Stimulated activated CD4-positive, alpha-beta T cell treated with anti-CD3 and anti-CD28 coated beads, TNF-alpha, amount 100 ng/mL, for 1 hour (primary cell): ENCODE results near the gene LTV1.
"Not testable (repeated sequence)": the region's sequence is repeated elsewhere in the genome, so short reads cannot be mapped to it uniquely, and the experiment has no call there.

ENCODE experiments used
- DNase-seq, 3 donors: peaks; one replicate each; pipeline ENCODE4 v3.0.0-alpha.2; 2020; ENCODE audit warnings: low read depth in 3 of 3, low spot score in 1 of 3

LTV1 gene

GRCh38 chr6:143842902-143843676 lies at the start of gene LTV1:
LTV1 (plus strand) TSS chr6:143843338; CDS start chr6:143843478, 140 bp downstream.
- peak; percentile 77 to 83 (median 83) for DNase-seq

- DNase-seq = not testable (repeated sequence)
Observed at GRCh38 chr6:143796551-143796950, 46.6 kb upstream of the LTV1 start.

DNA sequence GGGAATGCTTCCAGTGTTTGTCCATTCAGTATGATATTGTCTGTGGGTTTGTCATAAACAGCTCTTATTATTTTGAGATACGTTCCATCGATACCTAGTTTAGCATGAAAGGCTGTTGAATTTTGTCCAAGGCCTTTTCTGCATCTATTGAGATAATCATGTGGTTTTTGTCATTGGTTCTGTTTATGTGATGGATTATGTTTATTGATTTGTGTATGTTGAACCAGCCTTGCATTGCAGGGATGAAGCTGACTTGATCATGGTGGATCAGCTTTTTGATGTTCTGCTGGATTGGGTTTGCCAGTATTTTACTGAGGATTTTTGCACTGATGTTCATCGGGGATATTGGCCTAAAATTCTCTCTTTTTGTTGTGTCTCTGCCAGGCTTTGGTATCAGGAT lies 44.7 kb upstream of the LTV1 start:
- not testable (repeated sequence) for DNase-seq

DNA sequence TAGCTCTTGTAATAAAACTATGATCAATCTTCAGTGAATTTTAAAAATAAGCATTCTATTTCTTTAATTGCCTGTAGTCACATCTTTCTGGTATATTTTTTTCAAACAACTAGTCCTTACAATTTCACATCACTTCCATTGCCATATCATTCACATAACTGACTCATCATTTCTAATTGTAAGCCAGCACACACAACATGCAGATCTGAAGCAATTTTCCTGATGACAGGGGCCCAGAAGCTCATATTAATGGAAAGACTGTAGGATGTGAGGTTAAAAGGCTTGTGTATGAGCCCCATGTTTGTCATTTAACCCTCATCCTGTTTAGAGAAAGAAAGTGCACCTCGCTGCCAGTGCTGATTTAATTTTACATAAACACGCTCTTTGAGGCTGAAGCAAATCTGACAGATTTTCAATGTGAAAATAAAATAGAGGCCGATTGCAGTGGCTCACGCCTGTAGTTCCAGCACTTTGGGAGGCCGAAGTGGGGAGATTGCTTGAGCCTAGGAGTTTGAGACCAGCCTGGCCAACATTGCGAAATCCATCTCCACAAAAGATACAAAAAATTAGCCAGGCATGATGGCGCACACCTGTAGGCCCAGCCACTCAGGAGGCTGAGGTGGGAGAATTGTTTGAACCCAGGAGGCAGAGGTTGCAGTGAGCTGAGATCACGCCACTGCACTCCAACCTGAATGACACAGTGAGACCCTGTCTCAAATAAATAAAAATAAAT lies 40.1 kb upstream of the LTV1 start:
- DNase-seq = no peak

GRCh38 chr6:143803769-143804568 lies 39.2 kb upstream of the LTV1 start:
- DNase-seq = no peak

GRCh38 chr6:143804835-143805239 lies 38.3 kb upstream of the LTV1 start:
- no peak for DNase-seq

DNA sequence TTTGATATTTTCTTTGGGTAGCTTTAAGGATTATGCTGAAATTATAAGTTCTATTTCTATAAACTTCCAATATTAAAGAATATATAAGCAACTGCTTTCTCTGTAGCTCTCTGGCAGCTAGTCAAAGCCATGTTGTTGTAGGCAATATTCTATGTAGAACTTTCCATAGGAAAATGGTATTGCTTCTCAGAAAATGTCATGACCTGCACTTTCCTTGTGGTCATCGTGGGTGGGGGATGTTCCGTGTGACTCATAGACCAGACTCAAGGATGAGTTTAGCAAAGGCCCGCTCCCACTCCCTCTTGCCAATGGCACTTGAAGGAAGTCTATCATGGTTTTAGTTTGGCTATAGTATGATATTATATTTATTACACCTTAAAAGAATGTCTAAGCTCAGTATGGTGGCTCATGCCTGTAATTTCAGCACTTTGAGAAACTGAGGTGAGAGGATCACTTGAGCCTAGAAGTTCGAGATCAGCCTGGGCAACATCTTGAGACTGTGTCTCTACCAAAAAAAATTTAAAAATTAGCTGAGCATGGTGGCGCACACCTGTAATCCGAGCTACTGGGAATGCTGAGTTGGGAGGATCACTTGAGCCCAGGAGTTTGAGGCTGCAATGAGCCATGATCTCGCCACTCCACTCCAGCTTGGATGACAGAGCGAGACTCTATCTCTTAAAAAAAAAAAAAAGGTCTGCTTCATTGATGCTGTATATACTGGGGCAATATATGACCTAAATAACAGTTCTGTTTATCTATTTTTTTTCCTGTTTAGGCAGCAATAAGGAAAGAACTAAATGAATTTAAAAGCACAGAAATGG lies 36.6 kb upstream of the LTV1 start:
- DNase-seq = peak in 1 of 3 donors; percentile 61

GRCh38 chr6:143807103-143807772 lies 35.9 kb upstream of the LTV1 start:
- DNase-seq = no peak

DNA sequence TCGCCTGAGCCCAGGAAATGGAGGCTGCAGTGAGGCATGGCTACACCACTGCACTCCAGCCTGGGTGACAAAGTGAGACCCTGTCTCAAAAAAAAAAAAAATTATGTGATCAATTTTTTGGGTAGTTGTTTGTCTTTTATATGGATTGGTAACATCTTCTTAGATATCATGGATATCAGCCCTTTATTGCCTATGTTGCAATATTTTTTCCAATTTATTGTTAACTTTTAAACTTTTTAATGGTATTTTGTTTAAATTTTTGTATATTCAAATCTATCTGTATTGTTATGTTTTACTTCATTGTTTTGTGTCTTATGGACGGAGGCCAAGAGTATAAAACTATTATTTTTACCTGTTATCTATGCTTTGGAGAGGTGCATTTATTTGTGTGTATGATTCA lies 32.4 kb upstream of the LTV1 start:
- DNase-seq = no peak

DNA sequence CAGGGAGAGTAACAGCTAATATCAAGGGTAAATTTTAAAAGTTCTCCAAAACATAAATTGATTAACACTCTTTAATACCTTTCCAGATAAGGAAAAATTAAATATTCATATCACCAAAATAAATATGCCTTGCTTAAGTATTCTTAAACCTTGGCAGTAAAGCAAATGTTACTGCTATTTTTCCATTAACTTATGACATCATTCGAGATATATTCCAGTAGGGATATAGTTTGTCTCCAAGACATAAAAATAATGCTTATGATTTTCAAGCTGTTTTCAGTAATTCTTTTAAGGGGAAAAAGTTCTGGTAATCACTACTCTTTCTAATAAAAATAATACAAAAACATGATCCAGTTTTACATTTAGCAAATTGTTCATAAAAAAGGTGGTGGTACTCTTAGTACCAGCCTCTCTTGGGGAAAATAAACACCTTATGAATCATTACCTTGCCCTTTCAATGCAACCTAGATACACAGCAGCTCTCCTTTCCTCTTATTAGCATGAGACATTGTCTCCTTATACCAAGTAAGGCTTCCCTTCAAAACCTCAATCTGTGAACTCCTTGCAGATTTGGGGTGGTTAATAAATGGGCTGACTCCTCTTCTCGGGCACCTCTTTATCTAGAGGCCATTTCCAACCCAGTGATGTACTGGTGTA lies 31.5 kb upstream of the LTV1 start:
- no peak for DNase-seq

GRCh38 chr6:143817621-143818020 lies 25.5 kb upstream of the LTV1 start:
- DNase-seq = no peak

GRCh38 chr6:143821359-143821758 lies 21.8 kb upstream of the LTV1 start:
- no peak for DNase-seq

- DNase-seq = no peak
Observed at GRCh38 chr6:143822584-143823024, 20.5 kb upstream of the LTV1 start.

DNA sequence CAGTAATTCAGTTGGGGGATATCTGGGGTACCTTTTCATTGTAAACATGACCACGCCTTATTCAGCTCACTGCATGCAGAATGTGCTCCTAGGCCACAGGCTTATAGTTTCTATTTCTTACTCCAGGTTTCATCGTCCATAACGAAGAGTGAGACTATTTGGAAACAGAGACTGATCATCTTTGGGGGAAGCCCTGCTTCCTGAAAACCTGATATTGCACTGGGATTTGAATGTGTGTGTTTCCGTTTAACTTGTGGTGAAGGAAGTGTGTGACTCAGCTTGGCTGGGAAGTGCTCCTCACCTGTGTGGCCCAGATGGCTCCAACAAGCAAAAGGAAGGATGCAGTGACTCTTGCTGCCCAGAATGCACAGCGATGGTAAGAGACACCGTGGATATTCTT lies 19.6 kb upstream of the LTV1 start:
- no peak for DNase-seq

DNA sequence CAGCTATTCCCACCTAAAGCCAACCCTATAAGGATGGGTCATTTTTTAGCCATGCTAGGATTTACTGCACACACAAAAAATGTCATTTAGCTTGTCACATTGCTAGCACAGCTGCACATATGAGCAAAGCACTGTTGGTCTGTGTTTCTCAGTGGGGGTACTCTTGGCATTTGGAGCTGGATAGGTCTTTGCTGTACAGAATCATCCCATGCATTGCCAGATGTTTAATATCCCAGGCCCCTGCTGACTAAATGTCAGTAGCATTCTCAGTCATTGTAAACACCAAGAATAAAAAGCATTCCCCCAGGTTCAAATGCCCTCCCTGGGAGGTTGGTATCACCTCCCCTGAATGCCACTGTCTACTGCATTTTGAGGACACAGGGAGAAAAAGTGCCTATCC lies 14.6 kb upstream of the LTV1 start:
- DNase-seq = no peak

GRCh38 chr6:143836150-143836549 lies 7.0 kb upstream of the LTV1 start:
- no peak for DNase-seq

DNA sequence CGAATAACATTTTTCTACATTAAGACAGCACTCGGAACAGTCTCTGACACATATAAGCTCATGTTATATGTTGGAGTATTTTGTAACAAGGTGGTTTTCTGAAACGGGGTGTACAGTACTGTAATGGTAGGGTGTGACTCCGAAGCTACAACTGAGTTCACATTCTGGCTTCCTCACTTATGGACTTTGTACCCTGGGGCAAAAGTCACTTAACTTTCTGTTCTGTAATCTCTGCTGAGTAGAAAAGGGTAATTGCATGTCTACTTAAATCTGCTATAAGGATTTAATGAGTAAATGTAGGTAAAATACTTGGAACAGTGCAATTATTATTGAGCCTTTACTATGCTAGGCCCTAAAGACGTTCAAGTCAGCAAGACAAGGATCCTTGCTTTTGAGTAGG lies 4.7 kb upstream of the LTV1 start:
- no peak for DNase-seq

GRCh38 chr6:143839196-143839595 lies 3.9 kb upstream of the LTV1 start:
- no peak for DNase-seq

DNA sequence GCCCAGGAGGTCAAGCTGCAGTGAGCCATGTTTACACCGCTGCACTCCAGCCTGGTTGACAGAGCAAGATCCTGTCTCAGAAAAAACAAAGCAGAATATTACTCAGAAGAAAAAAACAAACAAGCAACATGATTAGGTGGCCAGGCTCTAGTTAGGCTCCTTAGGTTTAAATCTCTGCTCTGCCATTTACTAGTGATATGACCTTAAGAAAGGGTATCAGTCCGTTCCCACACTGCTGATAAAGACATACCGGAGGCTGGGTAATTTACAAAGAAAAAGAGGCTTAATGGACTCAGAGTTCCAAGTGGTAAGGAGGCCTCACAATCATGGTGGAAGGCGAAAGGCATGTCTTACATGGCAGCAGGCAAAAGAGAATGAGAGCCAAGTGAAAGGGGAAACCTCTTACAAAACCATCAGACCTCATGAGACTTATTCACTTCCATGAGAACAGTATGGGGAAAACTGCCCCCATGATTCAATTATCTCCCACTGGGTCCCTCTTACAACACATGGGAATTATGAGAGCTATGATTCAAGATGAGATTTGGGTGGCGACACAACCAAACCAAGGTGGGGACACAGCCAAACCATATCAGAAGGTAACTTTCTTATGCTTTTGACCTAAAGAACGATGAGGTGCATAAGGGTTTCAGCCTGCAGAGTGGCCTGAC lies 2.4 kb upstream of the LTV1 start:
- no peak for DNase-seq
